GM19240 (cell line): ENCODE data around the gene THRA.

Experiments used
- DNase-seq: peaks from one replicate; pipeline ENCODE4 v3.0.0; 2011; ENCODE audit warnings: low spot score; ENCODE audit not compliant: insufficient read length

THRA gene

GRCh38 chr17:40062329-40063186 is at the start of gene THRA:
Gene THRA, plus strand, starts transcription at chr17:40062965. Its CDS starts 11,524 bp downstream, at chr17:40074489.
- no peak for DNase-seq

GRCh38 chr17:40014375-40014980 is 48.3 kb upstream of the THRA start:
- no peak for DNase-seq

GRCh38 chr17:40015005-40015997 is 47.5 kb upstream of the THRA start, which contains the start of gene CSF3:
Gene CSF3, plus strand, starts transcription at chr17:40015440. Its CDS starts 35 bp downstream, at chr17:40015475.
- DNase-seq, result no peak

GRCh38 chr17:40015998-40016985 is 46.5 kb upstream of the THRA start:
- no peak for DNase-seq

- no peak for DNase-seq
Measured at GRCh38 chr17:40017422-40018080, 45.2 kb upstream of the THRA start.

- no peak for DNase-seq
Measured at GRCh38 chr17:40018211-40019121, 44.3 kb upstream of the THRA start.

- DNase-seq, result no peak
Measured at GRCh38 chr17:40019140-40019991, 43.4 kb upstream of the THRA start.

GRCh38 chr17:40020146-40020545 is 42.6 kb upstream of the THRA start:
- DNase-seq, result no peak

GRCh38 chr17:40021451-40021971 is 41.3 kb upstream of the THRA start:
- DNase-seq, result no peak

GRCh38 chr17:40022497-40022896 is 40.3 kb upstream of the THRA start:
- no peak for DNase-seq

- no peak for DNase-seq
Measured at GRCh38 chr17:40022961-40023541, 39.7 kb upstream of the THRA start.

GRCh38 chr17:40023590-40024292 is 39.0 kb upstream of the THRA start:
- DNase-seq, result no peak

- no peak for DNase-seq
Measured at GRCh38 chr17:40024901-40025300, 37.9 kb upstream of the THRA start.

GRCh38 chr17:40025559-40025958 is 37.2 kb upstream of the THRA start:
- no peak for DNase-seq

GRCh38 chr17:40025991-40026815 is 36.6 kb upstream of the THRA start:
- no peak for DNase-seq
